Effector memory CD8-positive, alpha-beta T cell (primary cell): Measurements from ENCODE around the gene RBM10.
"Not testable (repeated sequence)": the region's sequence is repeated elsewhere in the genome, so short reads cannot be mapped to it uniquely, and the experiment has no call there.

Experiments
- ATAC-seq: fragments of 150-1000 bp; cut with Tn5 transposase; replicated peaks from 2 replicates; pipeline ENCODE4 v1.10.0; 2021; ENCODE audit warnings: mild to moderate bottlenecking, moderate library complexity
- DNase-seq, 3 experiments: peaks; one replicate each; pipeline ENCODE4 v3.0.0; 2021
- H3K27ac Mint-ChIP-seq, 2 donors: one replicate each; pipeline ENCODE4 v1.8.0; 2022; ENCODE audit warnings: mild to moderate bottlenecking in 2 of 2, mixed read lengths in 2 of 2, moderate library complexity in 2 of 2
- H3K27me3 Mint-ChIP-seq, 2 donors: one replicate each; pipeline ENCODE4 v1.8.0; 2022; ENCODE audit warnings: mixed read lengths in 2 of 2
- H3K36me3 Mint-ChIP-seq: one replicate; pipeline ENCODE4 v1.8.0; 2022; ENCODE audit warnings: mild to moderate bottlenecking, moderate library complexity, mixed read lengths; ENCODE audit not compliant: insufficient read depth
- H3K4me1 Mint-ChIP-seq, 2 donors: one replicate each; pipeline ENCODE4 v1.8.0; 2022; ENCODE audit warnings: low read depth in 2 of 2, mixed read lengths in 2 of 2
- H3K4me3 Mint-ChIP-seq, 2 donors: one replicate each; pipeline ENCODE4 v1.8.0; 2022; ENCODE audit warnings: mild to moderate bottlenecking in 2 of 2, mixed read lengths in 2 of 2, moderate library complexity in 2 of 2
- H3K9me3 Mint-ChIP-seq, 2 donors: one replicate each; pipeline ENCODE4 v1.8.0; 2022; ENCODE audit warnings: mixed read lengths in 2 of 2
- total RNA-seq, 9 experiments: gene quantifications; one replicate each; lab custom pipeline; 2026; lab: John Stamatoyannopoulos, UW

The RBM10 gene, protein sequence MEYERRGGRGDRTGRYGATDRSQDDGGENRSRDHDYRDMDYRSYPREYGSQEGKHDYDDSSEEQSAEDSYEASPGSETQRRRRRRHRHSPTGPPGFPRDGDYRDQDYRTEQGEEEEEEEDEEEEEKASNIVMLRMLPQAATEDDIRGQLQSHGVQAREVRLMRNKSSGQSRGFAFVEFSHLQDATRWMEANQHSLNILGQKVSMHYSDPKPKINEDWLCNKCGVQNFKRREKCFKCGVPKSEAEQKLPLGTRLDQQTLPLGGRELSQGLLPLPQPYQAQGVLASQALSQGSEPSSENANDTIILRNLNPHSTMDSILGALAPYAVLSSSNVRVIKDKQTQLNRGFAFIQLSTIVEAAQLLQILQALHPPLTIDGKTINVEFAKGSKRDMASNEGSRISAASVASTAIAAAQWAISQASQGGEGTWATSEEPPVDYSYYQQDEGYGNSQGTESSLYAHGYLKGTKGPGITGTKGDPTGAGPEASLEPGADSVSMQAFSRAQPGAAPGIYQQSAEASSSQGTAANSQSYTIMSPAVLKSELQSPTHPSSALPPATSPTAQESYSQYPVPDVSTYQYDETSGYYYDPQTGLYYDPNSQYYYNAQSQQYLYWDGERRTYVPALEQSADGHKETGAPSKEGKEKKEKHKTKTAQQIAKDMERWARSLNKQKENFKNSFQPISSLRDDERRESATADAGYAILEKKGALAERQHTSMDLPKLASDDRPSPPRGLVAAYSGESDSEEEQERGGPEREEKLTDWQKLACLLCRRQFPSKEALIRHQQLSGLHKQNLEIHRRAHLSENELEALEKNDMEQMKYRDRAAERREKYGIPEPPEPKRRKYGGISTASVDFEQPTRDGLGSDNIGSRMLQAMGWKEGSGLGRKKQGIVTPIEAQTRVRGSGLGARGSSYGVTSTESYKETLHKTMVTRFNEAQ
- total RNA-seq: 78.1 to 141 (median 125) reads per million in 9 experiments

DNA sequence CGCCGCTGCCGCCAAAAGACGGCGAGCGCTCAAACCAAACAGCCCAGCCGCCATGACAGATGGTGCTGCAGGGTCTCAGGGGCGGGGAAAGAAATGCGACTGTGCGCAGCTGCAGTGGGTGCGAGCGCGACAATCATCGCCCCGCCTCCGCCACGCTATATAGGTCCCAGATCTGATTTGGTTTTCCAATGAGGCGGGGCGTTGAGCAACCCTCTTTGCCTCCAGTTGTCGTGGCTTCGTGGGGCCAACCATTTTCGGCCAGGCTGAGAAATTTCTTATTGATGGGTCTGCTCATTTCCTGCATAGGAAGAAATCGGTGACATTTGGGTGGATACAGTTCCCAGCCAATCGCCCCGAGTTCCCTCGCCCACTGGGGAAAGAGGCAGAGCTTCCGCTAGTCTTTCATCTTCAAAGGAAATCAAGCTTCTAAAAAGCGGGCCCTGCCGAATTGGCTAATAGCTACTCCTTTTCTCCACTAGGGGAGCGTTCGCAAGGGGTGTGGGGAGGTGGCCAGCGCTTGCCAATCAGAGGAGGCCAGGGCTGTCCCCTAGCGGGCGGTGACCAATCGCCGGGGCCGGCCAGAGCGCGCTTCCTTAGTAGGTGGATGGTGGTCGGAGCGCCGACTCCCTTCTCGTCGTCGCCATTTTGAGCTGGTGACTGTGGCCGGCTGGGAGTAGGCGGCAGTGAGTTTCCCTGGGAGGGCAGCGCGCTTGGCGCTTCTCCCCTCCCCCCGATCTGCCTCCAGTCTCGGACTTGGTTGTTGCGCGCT, at the start of gene RBM10, which contains the start of gene NDUFB11:
RBM10 (plus strand) TSS at position 596 of the 769 bp plus-strand sequence. CDS start 2,261 bp downstream, outside the sequence.
NDUFB11 (minus strand) TSS at position 77 of the 769 bp plus-strand sequence; CDS start at position 54, 23 bp downstream.
- H3K27ac Mint-ChIP-seq: peak within 1 kb of the TSS; percentile 98 to 99
- peaks cover 29 to 33% of the 10 kb centered on the region in 2 donors for H3K4me1 Mint-ChIP-seq
- peak within 1 kb of the TSS; percentile 99 to 100 for H3K4me3 Mint-ChIP-seq
- no peaks in the 10 kb centered on the region for H3K27me3 Mint-ChIP-seq
- peak; percentile 89 for ATAC-seq
- H3K9me3 Mint-ChIP-seq: no peaks in the 10 kb centered on the region
- DNase-seq: peak; percentile 82 to 84 (median 84)
- peaks cover 37% of the 10 kb centered on the region for H3K36me3 Mint-ChIP-seq

GRCh38 chrX:47097018-47097417, 48.0 kb upstream of the RBM10 start:
- Mint-ChIP-seq H3K36me3 (no peaks in the 10 kb centered on the region), H3K4me3 (no peak overlapping the region), H3K4me1 (no peaks in the 10 kb centered on the region), H3K9me3 (no peaks in the 10 kb centered on the region), H3K27me3 (peaks cover 0 to 5% of the 10 kb centered on the region in 2 donors), H3K27ac (no peak overlapping the region)
- ATAC-seq (no peak), DNase-seq (no peak)

DNA sequence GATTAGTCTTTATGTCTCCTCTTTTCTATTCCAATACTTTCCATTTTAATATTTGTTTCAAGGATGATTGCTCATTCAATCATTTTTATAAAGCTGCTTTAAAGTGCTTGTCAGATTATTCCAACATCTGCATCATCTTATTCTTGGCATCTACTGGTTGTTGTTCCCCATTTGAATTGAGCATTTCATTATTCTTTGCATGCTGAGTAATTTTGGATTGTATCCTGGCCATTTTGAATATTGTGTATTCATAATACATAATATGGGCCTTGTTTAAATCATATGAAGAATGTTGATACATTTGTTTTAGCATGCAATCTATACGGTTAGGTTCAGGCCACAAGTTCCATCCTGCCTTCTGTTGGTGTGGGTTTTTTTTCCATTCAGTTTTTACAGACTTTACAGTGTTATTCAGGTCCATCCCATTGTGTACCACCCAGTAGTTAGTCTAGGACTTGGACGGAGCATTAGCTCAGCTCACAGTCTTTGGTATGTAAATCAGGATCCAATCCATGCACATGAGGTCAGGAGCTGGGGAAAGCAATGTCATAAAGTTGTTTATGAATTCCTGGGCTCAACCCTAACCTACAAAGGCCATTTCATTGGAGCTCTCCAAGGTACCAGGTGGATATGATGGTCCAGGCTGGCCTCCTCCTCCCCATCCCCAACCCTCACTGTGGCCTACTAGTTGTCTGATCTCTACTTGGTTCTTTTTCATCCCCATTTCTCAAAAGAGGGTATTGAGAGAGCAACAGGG, 46.5 kb upstream of the RBM10 start:
- Mint-ChIP-seq H3K27ac (no peak overlapping the region), H3K9me3 (no peaks in the 10 kb centered on the region), H3K4me1 (no peaks in the 10 kb centered on the region), H3K27me3 (peaks cover 0 to 5% of the 10 kb centered on the region in 2 donors), H3K4me3 (no peak overlapping the region), H3K36me3 (no peaks in the 10 kb centered on the region)
- no peak for ATAC-seq
- DNase-seq: no peak

DNA sequence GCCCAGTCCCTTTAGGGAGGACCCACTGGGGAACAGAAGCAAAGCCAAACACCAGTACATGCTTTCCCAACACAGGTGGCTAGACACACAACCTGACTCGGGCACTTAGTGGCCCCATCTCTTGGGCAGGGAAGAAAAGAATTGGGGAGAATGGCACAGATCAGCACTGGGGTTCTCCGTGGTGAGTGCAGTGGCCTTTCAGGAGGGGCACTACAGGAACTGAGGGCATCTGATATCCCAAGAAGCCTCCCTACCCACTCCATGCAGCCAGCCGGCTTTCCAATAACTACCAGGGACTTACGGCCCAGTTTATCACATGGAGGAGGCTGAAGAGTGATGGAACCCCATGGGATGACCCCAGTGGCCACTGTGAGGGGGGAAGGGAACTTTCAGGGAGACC, 43.8 kb upstream of the RBM10 start:
- no peaks in the 10 kb centered on the region for H3K4me1 Mint-ChIP-seq
- ATAC-seq (no peak), DNase-seq (no peak)
- no peak overlapping the region for H3K27ac Mint-ChIP-seq
- H3K27me3 Mint-ChIP-seq: peaks cover 0 to 5% of the 10 kb centered on the region in 2 donors
- H3K4me3 Mint-ChIP-seq: no peak overlapping the region
- no peaks in the 10 kb centered on the region for H3K36me3 Mint-ChIP-seq
- H3K9me3 Mint-ChIP-seq: no peaks in the 10 kb centered on the region

- H3K27me3 Mint-ChIP-seq, ATAC-seq, DNase-seq, H3K36me3 Mint-ChIP-seq, H3K27ac Mint-ChIP-seq, H3K4me1 Mint-ChIP-seq, H3K9me3 Mint-ChIP-seq, H3K4me3 Mint-ChIP-seq: not testable (repeated sequence)
These were observed 33.9 kb upstream of the RBM10 start for GRCh38 chrX:47110936-47111615.

GRCh38 chrX:47112316-47112954, 32.6 kb upstream of the RBM10 start:
- H3K9me3 Mint-ChIP-seq: no peaks in the 10 kb centered on the region
- no peaks in the 10 kb centered on the region for H3K27me3 Mint-ChIP-seq
- no peak overlapping the region for H3K4me3 Mint-ChIP-seq
- no peak for ATAC-seq
- no peak overlapping the region for H3K27ac Mint-ChIP-seq
- H3K4me1 Mint-ChIP-seq: no peaks in the 10 kb centered on the region
- no peaks in the 10 kb centered on the region for H3K36me3 Mint-ChIP-seq
- DNase-seq: no peak

- not testable (repeated sequence) for H3K4me3 Mint-ChIP-seq, H3K27ac Mint-ChIP-seq, H3K36me3 Mint-ChIP-seq, H3K27me3 Mint-ChIP-seq, DNase-seq, H3K4me1 Mint-ChIP-seq, H3K9me3 Mint-ChIP-seq, ATAC-seq
These were observed 28.4 kb upstream of the RBM10 start for GRCh38 chrX:47116551-47117110.

DNA sequence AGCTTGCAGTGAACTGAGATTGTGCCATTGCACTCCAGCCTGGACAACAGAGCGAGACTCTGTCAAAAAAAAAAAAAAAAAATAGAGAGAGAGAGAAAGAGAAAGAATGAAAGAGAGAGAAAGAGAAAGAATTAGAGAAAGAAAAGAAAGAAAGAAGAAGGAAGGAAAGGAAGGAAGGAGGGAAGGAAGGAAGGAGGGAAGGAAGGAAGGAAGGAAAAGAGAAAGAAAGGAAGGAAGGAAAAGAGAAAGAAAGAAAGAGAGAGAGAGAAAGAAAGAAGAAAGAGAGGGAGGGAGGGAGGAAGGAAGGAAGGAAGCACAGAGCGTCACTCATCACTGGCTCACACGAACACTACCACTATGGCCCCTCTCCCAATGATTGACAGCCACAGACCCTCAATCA, 20.6 kb upstream of the RBM10 start:
- H3K27me3 Mint-ChIP-seq, H3K9me3 Mint-ChIP-seq, H3K27ac Mint-ChIP-seq, H3K36me3 Mint-ChIP-seq, H3K4me3 Mint-ChIP-seq, DNase-seq, ATAC-seq, H3K4me1 Mint-ChIP-seq: not testable (repeated sequence)

GRCh38 chrX:47129157-47129898, 15.7 kb upstream of the RBM10 start:
- Mint-ChIP-seq H3K9me3 (no peaks in the 10 kb centered on the region), H3K4me3 (peak overlapping the region; percentile 91 to 94), H3K4me1 (peaks cover 0 to 1% of the 10 kb centered on the region in 2 donors), H3K27me3 (no peaks in the 10 kb centered on the region), H3K27ac (peak overlapping the region; percentile 94 to 98), H3K36me3 (peaks cover 11% of the 10 kb centered on the region)
- ATAC-seq (peak; percentile 97), DNase-seq (peak; percentile 86 to 93 (median 88))

DNA sequence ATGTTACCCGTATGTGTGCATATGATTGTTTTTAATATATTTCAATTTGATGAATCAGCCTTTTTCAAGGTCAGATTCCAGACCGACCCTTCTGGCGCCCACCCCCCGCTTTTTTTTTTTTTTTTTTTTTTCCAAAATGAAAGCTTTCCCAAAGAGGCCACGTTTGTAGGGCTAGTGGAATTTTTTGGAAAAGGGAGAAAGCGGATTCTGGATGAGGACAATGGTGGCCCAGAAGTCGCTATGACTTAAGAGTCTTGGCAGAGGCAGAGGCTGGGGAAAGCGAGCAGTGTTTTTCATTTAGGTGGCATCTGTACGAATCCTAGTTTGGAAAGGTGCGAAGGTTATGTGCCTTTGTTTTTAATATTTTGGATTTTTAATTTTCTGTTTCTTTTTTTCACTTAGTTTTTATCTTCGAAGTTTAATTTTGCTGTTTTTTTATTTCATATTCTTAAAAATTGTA, 15.1 kb upstream of the RBM10 start:
- H3K9me3 Mint-ChIP-seq: no peaks in the 10 kb centered on the region
- peaks cover 11% of the 10 kb centered on the region for H3K36me3 Mint-ChIP-seq
- DNase-seq: no peak
- H3K27me3 Mint-ChIP-seq: no peaks in the 10 kb centered on the region
- H3K4me1 Mint-ChIP-seq: peaks cover 0 to 1% of the 10 kb centered on the region in 2 donors
- ATAC-seq: no peak
- peak overlapping the region; percentile 91 to 94 for H3K4me3 Mint-ChIP-seq
- H3K27ac Mint-ChIP-seq: peak overlapping the region; percentile 94 to 98

GRCh38 chrX:47133493-47133892, 11.5 kb upstream of the RBM10 start:
- no peaks in the 10 kb centered on the region for H3K9me3 Mint-ChIP-seq
- H3K36me3 Mint-ChIP-seq: peaks cover 10% of the 10 kb centered on the region
- no peak overlapping the region for H3K27ac Mint-ChIP-seq
- peaks cover 0 to 1% of the 10 kb centered on the region in 2 donors for H3K4me1 Mint-ChIP-seq
- DNase-seq: no peak
- H3K4me3 Mint-ChIP-seq: no peak overlapping the region
- ATAC-seq: no peak
- no peaks in the 10 kb centered on the region for H3K27me3 Mint-ChIP-seq
